ENCODE data around the gene KLC1. TPM values are rescaled to one million over a fixed set of nuclear protein-coding genes. Genes with fewer than 3 reads are reported as not detected.

Gene KLC1
- total RNA-seq, 3 donors from 2014 or later, result 102 to 127 (median 110) TPM

- no peaks in the 10 kb centered on the region for H3K4me1 Mint-ChIP-seq (ENCODE audit: low read depth)
- no peaks in the 10 kb centered on the region for H3K9me3 Mint-ChIP-seq
- H3K36me3 Mint-ChIP-seq (ENCODE audit: insufficient read depth), result peaks cover 8% of the 10 kb centered on the region
- no peaks in the 10 kb centered on the region for H3K27me3 Mint-ChIP-seq (ENCODE audit: low read depth)
- DNase-seq (no peak), ATAC-seq (no peak)
- no peak overlapping the region for H3K4me3 Mint-ChIP-seq
These were observed 109.2 kb downstream of the KLC1 start for GRCh38 chr14:103738166-103738565.

DNA sequence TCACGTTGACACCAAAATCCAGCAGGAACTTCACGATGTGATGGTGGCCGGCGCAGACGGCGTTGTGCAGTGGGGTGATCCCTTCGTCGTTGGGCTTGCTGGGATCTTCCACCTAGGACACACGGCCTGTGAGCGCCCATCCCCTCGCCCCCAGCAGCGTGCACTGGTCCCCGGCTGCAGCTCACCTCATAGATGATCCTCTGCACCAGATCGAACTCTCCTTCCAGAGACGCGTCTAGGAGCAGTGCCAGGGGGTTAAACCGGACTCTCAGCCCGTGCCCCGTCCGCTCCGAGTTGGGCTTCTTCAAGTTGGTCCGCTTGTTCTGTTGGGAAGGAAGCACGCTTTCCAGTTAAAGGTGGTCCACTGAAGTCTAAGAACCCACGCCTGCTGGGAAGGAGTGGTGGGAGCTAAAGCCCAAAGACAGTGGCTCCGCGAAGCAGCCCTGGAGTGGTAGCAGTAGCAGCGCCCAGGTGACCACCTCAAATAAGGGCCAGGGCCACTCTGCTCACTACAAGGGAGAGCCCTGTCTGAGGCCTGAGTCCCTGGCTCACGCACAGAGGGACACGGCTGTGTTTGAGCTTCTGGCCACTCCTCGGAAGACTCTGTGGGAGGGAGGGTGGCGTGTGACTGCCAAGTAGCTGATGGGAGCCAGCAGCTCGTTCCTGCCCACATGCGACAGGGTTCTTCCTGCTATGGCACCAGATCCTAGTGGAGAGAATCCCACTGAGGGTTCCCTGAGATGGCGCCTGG is 109.9 kb downstream of the KLC1 start:
- H3K27me3 Mint-ChIP-seq (ENCODE audit: low read depth), result no peaks in the 10 kb centered on the region
- H3K36me3 Mint-ChIP-seq (ENCODE audit: insufficient read depth), result peaks cover 8% of the 10 kb centered on the region
- no peaks in the 10 kb centered on the region for H3K4me1 Mint-ChIP-seq (ENCODE audit: low read depth)
- no peaks in the 10 kb centered on the region for H3K9me3 Mint-ChIP-seq
- DNase-seq, result no peak
- H3K4me3 Mint-ChIP-seq, result no peak overlapping the region
- no peak for ATAC-seq

DNA sequence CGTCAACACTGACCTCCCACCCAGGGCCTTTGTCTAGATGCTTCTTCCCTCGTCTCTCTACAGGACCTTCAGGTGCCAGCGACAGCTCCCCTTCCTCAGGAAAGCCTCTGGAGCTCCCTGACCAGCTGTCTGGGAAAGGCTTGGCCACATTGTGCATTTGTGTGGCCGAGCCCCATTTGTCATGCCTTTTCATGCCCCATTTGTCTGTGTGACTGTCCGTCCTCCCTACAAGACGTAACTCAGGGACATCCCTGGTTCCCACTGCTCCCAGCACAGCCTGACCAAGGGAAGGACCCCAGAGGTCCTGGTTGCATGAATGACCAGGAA is 110.4 kb downstream of the KLC1 start:
- Mint-ChIP-seq H3K9me3 (no peaks in the 10 kb centered on the region), H3K27me3 (ENCODE audit: low read depth) (no peaks in the 10 kb centered on the region), H3K36me3 (ENCODE audit: insufficient read depth) (peaks cover 10% of the 10 kb centered on the region), H3K4me1 (ENCODE audit: low read depth) (no peaks in the 10 kb centered on the region), H3K4me3 (no peak overlapping the region)
- DNase-seq (no peak), ATAC-seq (no peak)

DNA sequence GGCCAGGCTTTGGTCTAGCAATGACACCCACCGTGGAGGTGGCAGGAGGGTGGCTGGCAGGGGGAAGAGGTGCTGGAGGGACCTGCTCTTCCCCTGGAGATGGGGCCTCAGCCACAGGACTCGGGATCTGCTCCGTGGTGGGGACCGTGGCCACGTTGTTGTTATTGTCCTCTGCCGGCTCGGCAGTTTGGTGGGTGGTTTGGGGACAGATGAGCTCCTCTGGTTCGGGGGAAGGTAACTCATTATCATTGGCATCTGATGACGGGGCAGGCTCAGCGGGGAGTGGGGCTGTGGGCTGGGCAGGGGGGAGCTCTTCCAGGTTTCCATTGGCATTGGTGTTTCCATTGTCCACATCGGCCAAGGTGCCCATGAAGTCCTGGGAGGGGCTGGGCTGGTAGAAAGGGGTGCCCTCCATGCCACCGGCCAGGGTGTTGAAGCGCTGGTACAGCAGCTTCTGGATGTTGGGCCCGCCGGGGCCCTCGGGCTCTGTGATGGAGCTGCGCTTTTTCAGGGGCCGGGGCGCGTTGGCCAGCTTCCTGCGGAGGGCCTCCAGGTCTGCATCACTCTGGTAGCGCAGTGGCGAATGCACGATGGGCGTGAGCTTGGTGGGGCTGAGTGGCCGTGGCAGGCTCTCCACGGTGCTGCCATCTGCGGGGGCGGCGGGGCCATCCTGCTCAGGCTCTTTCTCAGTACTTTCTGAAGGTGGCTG is 110.9 kb downstream of the KLC1 start:
- ATAC-seq (no peak), DNase-seq (no peak)
- Mint-ChIP-seq H3K9me3 (no peaks in the 10 kb centered on the region), H3K36me3 (ENCODE audit: insufficient read depth) (peaks cover 10% of the 10 kb centered on the region), H3K4me1 (ENCODE audit: low read depth) (no peaks in the 10 kb centered on the region), H3K27me3 (ENCODE audit: low read depth) (no peaks in the 10 kb centered on the region), H3K4me3 (no peak overlapping the region)

- H3K4me3 Mint-ChIP-seq, result no peak overlapping the region
These were observed 112.1 kb downstream of the KLC1 start for GRCh38 chr14:103740991-103741689.

GRCh38 chr14:103741876-103742275 is 112.9 kb downstream of the KLC1 start:
- DNase-seq, result no peak
- H3K9me3 Mint-ChIP-seq, result no peaks in the 10 kb centered on the region
- H3K36me3 Mint-ChIP-seq (ENCODE audit: insufficient read depth), result peaks cover 10% of the 10 kb centered on the region
- no peaks in the 10 kb centered on the region for H3K4me1 Mint-ChIP-seq (ENCODE audit: low read depth)
- no peaks in the 10 kb centered on the region for H3K27me3 Mint-ChIP-seq (ENCODE audit: low read depth)
- H3K4me3 Mint-ChIP-seq, result no peak overlapping the region
- ATAC-seq, result no peak

More at GRCh38 chr14:103740991-103741689, 112.1 kb downstream of the KLC1 start:
- Mint-ChIP-seq H3K9me3 (no peaks in the 10 kb centered on the region), H3K4me1 (ENCODE audit: low read depth) (no peaks in the 10 kb centered on the region), H3K27me3 (ENCODE audit: low read depth) (no peaks in the 10 kb centered on the region), H3K36me3 (ENCODE audit: insufficient read depth) (peaks cover 10% of the 10 kb centered on the region)
- ATAC-seq (no peak), DNase-seq (no peak)

DNA sequence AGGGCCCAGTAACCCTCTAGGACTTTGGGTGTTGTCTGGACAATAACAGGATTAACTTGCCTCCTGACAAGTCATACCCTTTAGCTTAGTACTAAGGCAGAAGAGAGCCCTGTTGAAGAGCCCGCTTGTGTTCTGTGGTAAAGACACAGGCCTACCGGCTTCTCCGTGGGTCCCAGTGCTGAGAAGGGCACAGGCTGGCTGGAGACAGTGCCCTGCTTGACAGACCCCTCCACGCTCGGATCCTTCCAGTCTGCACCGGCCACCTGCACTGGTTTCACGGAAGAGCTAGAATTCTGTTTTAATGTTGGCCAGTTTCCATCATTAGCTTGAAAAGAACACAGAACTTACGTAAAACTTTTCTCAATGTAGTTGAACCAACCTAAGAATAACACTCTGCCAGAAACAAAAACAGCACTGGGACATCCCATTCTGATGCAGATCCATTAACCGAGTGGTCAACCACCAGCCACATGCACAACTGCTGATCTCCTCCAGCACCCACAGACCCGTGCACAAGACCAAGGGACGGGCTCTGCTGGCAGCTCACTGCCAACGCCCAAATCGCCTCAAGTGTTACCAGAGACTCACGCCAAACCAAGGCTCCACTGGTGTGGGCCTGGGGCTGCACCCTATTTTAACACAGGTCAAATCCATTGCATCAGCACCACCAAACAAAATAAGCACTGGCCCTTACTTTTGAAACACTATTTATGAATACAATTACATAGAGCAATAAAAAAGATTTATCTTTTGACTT is 113.7 kb downstream of the KLC1 start:
- H3K36me3 Mint-ChIP-seq (ENCODE audit: insufficient read depth), result peaks cover 10% of the 10 kb centered on the region
- no peak for ATAC-seq
- no peaks in the 10 kb centered on the region for H3K4me1 Mint-ChIP-seq (ENCODE audit: low read depth)
- no peak for DNase-seq
- no peaks in the 10 kb centered on the region for H3K27me3 Mint-ChIP-seq (ENCODE audit: low read depth)
- no peak overlapping the region for H3K4me3 Mint-ChIP-seq
- H3K9me3 Mint-ChIP-seq, result no peaks in the 10 kb centered on the region

GRCh38 chr14:103743691-103744090 is 114.7 kb downstream of the KLC1 start:
- Mint-ChIP-seq H3K4me1 (ENCODE audit: low read depth) (peaks cover 9% of the 10 kb centered on the region), H3K36me3 (ENCODE audit: insufficient read depth) (peaks cover 10% of the 10 kb centered on the region), H3K9me3 (no peaks in the 10 kb centered on the region), H3K27me3 (ENCODE audit: low read depth) (no peaks in the 10 kb centered on the region), H3K4me3 (no peak overlapping the region)
- no peak for ATAC-seq
- DNase-seq, result no peak

- Mint-ChIP-seq H3K4me1 (ENCODE audit: low read depth) (peaks cover 11% of the 10 kb centered on the region), H3K9me3 (no peaks in the 10 kb centered on the region), H3K4me3 (no peak overlapping the region), H3K27me3 (ENCODE audit: low read depth) (no peaks in the 10 kb centered on the region), H3K36me3 (ENCODE audit: insufficient read depth) (peaks cover 9% of the 10 kb centered on the region)
- DNase-seq (no peak), ATAC-seq (no peak)
These were observed 115.8 kb downstream of the KLC1 start for GRCh38 chr14:103744621-103745395.

DNA sequence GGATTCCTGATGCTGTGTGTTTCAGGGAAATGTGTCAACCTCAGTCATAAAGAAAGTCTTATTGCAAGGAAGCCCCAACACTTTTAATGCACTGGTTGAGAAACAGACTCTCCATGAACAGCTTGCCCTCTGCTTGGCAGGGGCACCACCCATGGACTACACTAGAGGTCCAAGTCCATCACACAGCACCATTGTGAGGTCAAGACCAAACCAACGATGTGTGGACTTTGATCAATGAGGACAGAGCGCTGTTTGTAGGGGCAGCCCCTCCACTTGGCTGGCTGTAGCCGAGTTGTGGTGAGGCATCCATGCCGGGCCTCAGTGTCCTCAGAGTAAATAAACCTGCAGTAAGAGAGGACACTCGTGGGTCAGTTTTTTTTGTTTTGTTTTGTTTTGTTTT is 116.4 kb downstream of the KLC1 start:
- ATAC-seq (no peak), DNase-seq (no peak)
- H3K36me3 Mint-ChIP-seq (ENCODE audit: insufficient read depth), result peaks cover 9% of the 10 kb centered on the region
- no peaks in the 10 kb centered on the region for H3K9me3 Mint-ChIP-seq
- no peaks in the 10 kb centered on the region for H3K27me3 Mint-ChIP-seq (ENCODE audit: low read depth)
- no peak overlapping the region for H3K4me3 Mint-ChIP-seq
- peaks cover 11% of the 10 kb centered on the region for H3K4me1 Mint-ChIP-seq (ENCODE audit: low read depth)

GRCh38 chr14:103746701-103747100 is 117.7 kb downstream of the KLC1 start:
- Mint-ChIP-seq H3K4me3 (no peak overlapping the region), H3K36me3 (ENCODE audit: insufficient read depth) (peaks cover 9% of the 10 kb centered on the region), H3K9me3 (no peaks in the 10 kb centered on the region), H3K4me1 (ENCODE audit: low read depth) (peaks cover 11% of the 10 kb centered on the region), H3K27me3 (ENCODE audit: low read depth) (no peaks in the 10 kb centered on the region)
- DNase-seq (no peak), ATAC-seq (no peak)

- ATAC-seq, result peak; percentile 90 to 94
- H3K4me3 Mint-ChIP-seq, result no peak overlapping the region
- peak; percentile 37 for DNase-seq
- peaks cover 6% of the 10 kb centered on the region for H3K36me3 Mint-ChIP-seq (ENCODE audit: insufficient read depth)
- peaks cover 11% of the 10 kb centered on the region for H3K4me1 Mint-ChIP-seq (ENCODE audit: low read depth)
- H3K27me3 Mint-ChIP-seq (ENCODE audit: low read depth), result no peaks in the 10 kb centered on the region
- H3K9me3 Mint-ChIP-seq, result no peaks in the 10 kb centered on the region
These were observed 119.5 kb downstream of the KLC1 start for GRCh38 chr14:103748534-103748857.

- ATAC-seq, result no peak
- Mint-ChIP-seq H3K4me3 (no peak overlapping the region), H3K36me3 (ENCODE audit: insufficient read depth) (peaks cover 4% of the 10 kb centered on the region), H3K4me1 (ENCODE audit: low read depth) (peaks cover 11% of the 10 kb centered on the region), H3K9me3 (no peaks in the 10 kb centered on the region), H3K27me3 (ENCODE audit: low read depth) (no peaks in the 10 kb centered on the region)
- DNase-seq, result no peak
These were observed 120.4 kb downstream of the KLC1 start for GRCh38 chr14:103749452-103749851.

GRCh38 chr14:103749860-103750259 is 120.8 kb downstream of the KLC1 start:
- DNase-seq, result no peak
- ATAC-seq, result no peak
- Mint-ChIP-seq H3K4me1 (ENCODE audit: low read depth) (peaks cover 11% of the 10 kb centered on the region), H3K9me3 (no peaks in the 10 kb centered on the region), H3K36me3 (ENCODE audit: insufficient read depth) (peaks cover 4% of the 10 kb centered on the region), H3K4me3 (no peak overlapping the region), H3K27me3 (ENCODE audit: low read depth) (no peaks in the 10 kb centered on the region)

All from activated T-cell treated with anti-CD3 and anti-CD28 coated beads, Interleukin-2, amount 50 U/mL, for 4 hours (primary cell).